Mucosa of stomach (tissue), 1 donor: ENCODE results near the gene DCAF5.

Experiments
- H3K27me3 ChIP-seq: one replicate; pipeline ENCODE4 v1.7.0; 2013; ENCODE audit warnings: mild to moderate bottlenecking, low read length; ENCODE audit not compliant: control insufficient read depth, insufficient read depth
- H3K36me3 ChIP-seq: one replicate; pipeline ENCODE4 v1.7.0; 2013; ENCODE audit warnings: low read length; ENCODE audit not compliant: control insufficient read depth, insufficient read depth
- H3K4me1 ChIP-seq: one replicate; pipeline ENCODE4 v1.7.0; 2013; ENCODE audit warnings: mild to moderate bottlenecking, low read length; ENCODE audit not compliant: control insufficient read depth, insufficient read depth
- H3K4me3 ChIP-seq: one replicate; pipeline ENCODE4 v1.7.0; 2013; ENCODE audit warnings: low read length
- H3K9ac ChIP-seq: one replicate; pipeline ENCODE4 v1.7.0; 2013; ENCODE audit warnings: mild to moderate bottlenecking, low read length, moderate library complexity
- H3K9me3 ChIP-seq: one replicate; pipeline ENCODE4 v1.7.0; 2013; ENCODE audit warnings: mild to moderate bottlenecking, low read length, moderate library complexity; ENCODE audit not compliant: control insufficient read depth
- donor health status: Pancreatic carcinoma.

Gene DCAF5

DNA sequence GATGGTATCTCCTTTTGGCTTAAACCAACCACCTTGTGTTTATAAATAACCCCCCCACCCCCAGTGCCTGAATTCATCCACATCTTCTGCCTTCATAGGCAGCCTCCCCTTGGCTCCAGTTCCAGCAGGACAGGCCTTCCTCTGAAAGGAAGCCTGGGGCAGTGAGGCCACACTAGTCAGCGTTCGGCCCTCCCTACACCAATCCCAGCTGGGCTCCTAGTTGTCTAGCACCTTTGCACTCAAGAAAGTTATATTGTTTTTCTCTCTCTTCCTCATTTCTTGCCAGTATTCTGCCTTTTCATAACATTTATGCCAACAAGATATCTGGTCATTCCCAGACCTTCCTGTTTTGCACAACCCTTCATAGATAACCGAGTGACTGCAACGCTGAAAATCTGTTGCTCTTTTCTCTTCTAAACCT lies 100.7 kb downstream of the DCAF5 start:
- peaks cover 5% of the 10 kb centered on the region for H3K36me3 ChIP-seq
- H3K9ac ChIP-seq = no peak overlapping the region
- H3K27me3 ChIP-seq = no peaks in the 10 kb centered on the region
- H3K9me3 ChIP-seq = no peaks in the 10 kb centered on the region
- H3K4me3 ChIP-seq = no peak overlapping the region
- peaks cover 27% of the 10 kb centered on the region for H3K4me1 ChIP-seq

DNA sequence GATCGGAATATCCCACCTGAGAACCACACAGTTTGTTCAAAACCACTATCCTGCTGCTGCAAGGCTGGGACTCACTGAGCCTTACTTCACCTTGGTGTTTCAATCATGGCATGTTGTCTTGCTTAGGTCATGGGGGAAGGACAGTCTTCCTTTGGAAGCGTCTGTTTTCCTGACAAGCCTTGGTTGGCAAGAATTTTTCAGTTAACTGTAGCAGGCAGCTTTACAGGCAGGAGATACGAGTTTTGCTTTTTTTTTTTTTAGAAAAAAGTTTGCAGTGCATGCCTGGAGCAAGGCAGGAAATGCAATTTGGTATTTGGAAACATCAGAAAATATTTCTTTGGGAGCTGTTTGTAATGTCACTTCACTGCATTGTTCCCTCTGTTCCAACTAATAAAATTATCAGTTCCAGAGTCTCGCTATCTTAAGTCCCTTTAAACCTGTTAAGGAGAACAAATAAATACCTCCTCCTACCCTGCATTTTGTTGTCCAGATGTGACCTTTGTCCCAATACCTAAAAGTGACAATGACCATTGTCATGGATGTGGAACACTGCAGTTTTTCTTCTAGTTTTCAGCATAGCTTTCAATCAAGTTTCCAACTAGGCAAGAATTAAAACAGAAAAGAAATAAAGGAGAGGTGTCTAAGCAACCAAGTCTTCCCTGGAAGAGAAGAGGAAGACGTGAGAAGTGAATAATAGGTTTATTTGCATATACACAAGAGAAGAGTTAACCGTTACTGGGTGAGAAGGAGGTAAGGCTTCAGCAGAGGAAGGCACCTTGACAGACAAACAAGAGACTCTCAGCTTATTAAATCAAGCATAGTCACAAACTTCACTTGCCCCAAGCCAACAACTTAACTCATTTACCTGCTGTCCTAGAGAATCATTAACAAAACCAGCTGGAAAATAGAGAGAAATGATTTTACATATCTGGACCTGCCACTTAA lies 102.4 kb downstream of the DCAF5 start:
- Histone ChIP-seq H3K4me1 (peaks cover 40% of the 10 kb centered on the region), H3K9me3 (no peaks in the 10 kb centered on the region), H3K4me3 (no peak overlapping the region)

DNA sequence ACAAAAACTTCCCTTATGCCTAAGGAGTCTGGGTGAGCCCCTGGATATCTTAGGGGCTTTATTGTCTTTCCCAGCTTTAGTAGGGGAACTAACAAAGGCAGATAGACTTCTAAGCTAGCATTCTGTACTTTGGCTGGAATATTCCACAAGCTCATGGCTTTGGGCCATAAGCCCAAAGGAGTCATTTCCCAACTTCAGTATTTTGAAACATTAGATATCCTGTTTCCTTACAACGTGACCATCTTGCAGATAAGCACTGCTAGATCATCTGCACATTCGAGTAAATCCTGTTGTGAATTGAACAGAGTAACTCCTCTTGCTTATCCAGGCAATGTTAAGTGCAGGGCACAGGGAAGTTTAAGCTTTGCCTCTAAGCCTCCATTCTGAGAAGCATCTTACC lies 103.2 kb downstream of the DCAF5 start:
- no peak overlapping the region for H3K4me3 ChIP-seq
- H3K9me3 ChIP-seq = no peaks in the 10 kb centered on the region
- peaks cover 42% of the 10 kb centered on the region for H3K4me1 ChIP-seq
- H3K9ac ChIP-seq = no peak overlapping the region
- peaks cover 5% of the 10 kb centered on the region for H3K36me3 ChIP-seq
- H3K27me3 ChIP-seq = no peaks in the 10 kb centered on the region

More for the DNA sequence above, 102.4 kb downstream of the DCAF5 start:
- Histone ChIP-seq H3K27me3 (no peaks in the 10 kb centered on the region), H3K9ac (no peak overlapping the region), H3K36me3 (peaks cover 5% of the 10 kb centered on the region)

DNA sequence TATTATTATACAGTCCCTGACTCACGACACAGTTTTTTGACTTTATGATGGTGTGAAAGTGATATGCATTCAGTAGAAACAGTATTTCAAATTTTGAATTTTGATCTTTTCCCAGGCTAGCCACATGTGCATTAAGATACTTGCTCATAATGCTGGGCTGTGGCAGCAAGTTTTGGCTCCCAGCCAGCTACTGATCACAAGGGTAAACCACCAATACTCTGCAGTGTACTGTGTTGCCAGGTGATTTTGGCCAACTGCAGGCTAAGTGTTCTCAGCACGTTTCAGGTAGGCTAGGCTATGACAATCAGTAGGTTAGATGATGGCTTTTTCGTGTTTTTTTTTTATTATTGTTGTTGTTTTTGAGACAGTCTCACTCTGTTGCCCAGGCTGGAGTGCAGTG lies 104.5 kb downstream of the DCAF5 start:
- peaks cover 52% of the 10 kb centered on the region for H3K4me1 ChIP-seq
- no peaks in the 10 kb centered on the region for H3K27me3 ChIP-seq
- H3K4me3 ChIP-seq = no peak overlapping the region
- no peaks in the 10 kb centered on the region for H3K9me3 ChIP-seq
- H3K9ac ChIP-seq = no peak overlapping the region
- H3K36me3 ChIP-seq = no peaks in the 10 kb centered on the region

DNA sequence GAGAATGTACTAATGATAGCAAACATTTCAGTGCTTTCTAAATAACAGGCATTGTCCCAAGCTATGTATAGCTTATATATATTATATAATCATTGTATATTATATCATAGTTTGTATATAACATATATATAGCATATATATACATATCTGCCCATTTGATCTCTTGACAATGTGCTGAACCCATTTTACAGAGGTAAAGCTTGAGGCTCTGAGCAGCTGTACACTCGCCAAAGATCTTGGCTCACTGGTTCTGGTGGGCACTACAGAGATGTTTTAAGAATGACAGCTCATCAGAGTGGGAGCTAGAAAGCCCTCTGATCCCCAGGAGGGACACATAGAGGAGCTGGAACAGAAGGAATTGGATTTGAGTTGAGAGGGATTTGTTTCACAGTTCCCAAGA lies 105.7 kb downstream of the DCAF5 start:
- Histone ChIP-seq H3K36me3 (no peaks in the 10 kb centered on the region), H3K9me3 (no peaks in the 10 kb centered on the region), H3K4me3 (no peak overlapping the region), H3K4me1 (peaks cover 61% of the 10 kb centered on the region), H3K9ac (no peak overlapping the region), H3K27me3 (no peaks in the 10 kb centered on the region)

DNA sequence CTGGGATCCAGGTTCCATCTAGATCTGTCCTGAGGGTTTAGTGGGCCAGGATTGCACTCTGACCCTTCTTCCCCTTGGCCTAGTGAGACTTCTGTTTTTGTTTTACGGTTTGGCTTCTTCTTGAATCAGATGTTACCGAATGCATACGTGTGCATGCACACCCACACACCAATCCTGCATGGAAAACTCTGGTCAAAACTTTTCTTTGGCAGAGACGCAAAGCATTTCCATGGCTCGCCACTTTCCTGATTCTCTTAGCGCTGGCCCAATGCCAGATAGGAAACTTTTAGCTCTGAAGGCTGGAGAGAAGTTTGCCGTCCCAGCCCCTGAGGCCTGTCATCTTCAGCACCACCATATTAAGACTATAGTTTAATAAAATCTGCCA lies 106.5 kb downstream of the DCAF5 start:
- no peaks in the 10 kb centered on the region for H3K9me3 ChIP-seq
- H3K27me3 ChIP-seq = no peaks in the 10 kb centered on the region
- H3K4me1 ChIP-seq = peaks cover 61% of the 10 kb centered on the region
- no peaks in the 10 kb centered on the region for H3K36me3 ChIP-seq
- no peak overlapping the region for H3K4me3 ChIP-seq
- no peak overlapping the region for H3K9ac ChIP-seq

DNA sequence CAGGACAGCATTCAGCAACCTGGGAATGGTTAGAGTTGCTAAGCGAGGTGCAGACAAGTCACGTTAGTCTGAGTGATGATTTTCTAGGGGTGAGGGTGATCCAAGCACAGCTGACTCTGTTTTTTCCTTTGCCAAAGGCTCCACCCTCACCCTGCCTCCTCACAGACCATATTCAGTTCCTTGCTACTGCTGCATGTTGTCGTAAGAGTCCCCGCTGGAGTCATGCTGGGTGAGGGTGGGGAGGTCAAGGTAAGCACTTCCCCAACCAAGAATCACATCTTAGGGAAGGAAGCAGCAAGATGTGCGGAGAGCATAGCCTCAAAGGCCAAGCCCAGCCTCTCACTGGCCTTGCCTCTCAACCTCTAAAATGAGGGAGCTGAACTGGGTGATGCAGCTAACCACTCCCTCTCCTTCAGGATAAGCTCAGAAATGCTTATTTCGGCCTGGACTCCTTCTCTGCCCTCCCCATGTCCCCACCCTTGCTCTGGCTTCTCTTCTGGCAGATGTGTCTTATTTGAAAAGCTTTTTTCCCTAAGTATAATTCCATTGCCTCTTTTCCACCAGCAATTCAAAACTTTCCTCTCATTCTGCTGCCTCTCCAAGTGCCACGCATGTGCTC lies 107.0 kb downstream of the DCAF5 start:
- Histone ChIP-seq H3K4me1 (peaks cover 57% of the 10 kb centered on the region), H3K9ac (no peak overlapping the region), H3K4me3 (no peak overlapping the region), H3K27me3 (no peaks in the 10 kb centered on the region), H3K36me3 (no peaks in the 10 kb centered on the region), H3K9me3 (no peaks in the 10 kb centered on the region)

DNA sequence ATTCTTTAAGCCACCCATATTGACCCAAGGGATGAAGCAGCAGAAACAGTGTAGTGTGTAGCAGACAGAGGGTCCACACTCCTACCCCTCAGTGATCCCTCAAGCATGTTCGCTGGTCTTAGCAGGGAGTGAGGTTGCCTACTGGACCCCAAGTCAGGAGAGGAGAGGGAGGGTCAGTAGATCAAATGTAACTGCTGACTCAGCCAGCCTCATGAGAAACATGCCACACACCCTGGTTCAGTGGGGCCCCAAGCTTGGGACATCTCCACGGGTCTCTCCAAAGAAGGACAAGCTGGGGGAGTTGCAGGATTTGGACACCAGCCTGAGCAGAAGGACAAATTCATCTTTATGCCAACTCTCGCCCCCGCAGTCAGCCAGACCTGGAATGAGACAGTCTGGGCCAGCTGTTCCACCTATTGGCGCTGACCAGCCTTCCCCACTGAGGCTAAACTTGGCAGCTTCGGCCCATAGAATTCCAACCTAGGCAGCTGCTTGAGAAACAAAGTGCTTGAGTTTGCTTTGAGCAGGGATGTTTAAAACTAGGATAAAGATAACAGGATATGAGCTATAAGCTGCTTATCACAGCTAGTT lies 107.9 kb downstream of the DCAF5 start:
- Histone ChIP-seq H3K4me1 (peaks cover 48% of the 10 kb centered on the region), H3K9me3 (no peaks in the 10 kb centered on the region), H3K27me3 (no peaks in the 10 kb centered on the region), H3K36me3 (no peaks in the 10 kb centered on the region), H3K9ac (no peak overlapping the region), H3K4me3 (no peak overlapping the region)

DNA sequence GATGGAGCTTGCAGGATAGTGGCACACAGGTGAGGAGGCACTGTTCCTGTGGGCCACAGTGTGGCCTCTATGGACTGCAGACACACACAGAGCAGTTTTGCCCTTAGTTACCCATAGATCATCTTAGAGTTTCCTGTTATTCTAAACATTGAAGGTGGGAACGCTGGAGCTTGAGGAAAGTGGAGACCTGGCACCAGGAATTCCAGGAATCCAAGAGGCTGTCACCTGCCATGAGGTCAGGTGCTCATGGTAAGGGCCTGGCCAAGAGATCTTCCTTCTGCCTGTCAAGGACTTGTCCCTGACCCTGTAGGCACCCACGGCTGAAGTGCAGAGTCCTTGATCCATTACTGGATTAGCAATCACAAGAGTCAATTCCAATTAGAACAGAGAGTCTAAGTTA lies 108.6 kb downstream of the DCAF5 start:
- H3K9ac ChIP-seq = no peak overlapping the region
- no peaks in the 10 kb centered on the region for H3K36me3 ChIP-seq
- no peak overlapping the region for H3K4me3 ChIP-seq
- peaks cover 42% of the 10 kb centered on the region for H3K4me1 ChIP-seq
- no peaks in the 10 kb centered on the region for H3K9me3 ChIP-seq
- H3K27me3 ChIP-seq = no peaks in the 10 kb centered on the region

DNA sequence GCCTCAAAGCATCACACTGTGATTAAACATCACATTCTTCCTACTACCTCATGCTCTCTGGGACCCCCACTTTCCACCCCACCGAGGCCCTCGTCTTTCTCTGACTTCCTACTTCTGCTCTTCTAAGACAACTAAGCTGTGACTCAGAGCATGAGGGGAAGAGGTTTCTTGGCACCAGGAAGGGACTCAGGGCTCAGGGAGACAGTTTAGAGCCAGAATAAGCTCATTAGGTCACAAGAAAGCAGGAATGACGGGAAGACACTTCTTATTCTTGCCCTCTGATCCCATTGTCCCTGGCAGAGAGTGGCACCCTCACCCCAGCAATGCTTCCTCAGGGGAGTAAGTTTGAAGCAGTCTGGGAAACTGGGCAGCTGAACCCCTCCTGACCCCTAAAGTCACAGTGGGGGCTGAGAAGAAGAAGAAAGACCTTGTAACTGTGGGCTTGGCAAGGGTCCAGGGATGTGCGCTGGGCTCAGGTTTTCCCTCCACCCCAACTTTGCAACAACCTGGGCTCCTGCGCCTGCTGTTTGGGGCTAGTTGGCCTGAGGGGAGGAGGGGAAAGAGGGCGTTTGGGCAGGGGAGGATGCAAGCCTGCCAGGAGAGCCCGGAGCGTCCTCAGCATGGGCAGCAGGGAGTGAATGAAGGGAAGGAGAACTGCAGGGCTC lies 109.2 kb downstream of the DCAF5 start:
- Histone ChIP-seq H3K4me3 (no peak overlapping the region), H3K9me3 (no peaks in the 10 kb centered on the region), H3K27me3 (no peaks in the 10 kb centered on the region), H3K36me3 (no peaks in the 10 kb centered on the region), H3K9ac (no peak overlapping the region), H3K4me1 (peaks cover 41% of the 10 kb centered on the region)

DNA sequence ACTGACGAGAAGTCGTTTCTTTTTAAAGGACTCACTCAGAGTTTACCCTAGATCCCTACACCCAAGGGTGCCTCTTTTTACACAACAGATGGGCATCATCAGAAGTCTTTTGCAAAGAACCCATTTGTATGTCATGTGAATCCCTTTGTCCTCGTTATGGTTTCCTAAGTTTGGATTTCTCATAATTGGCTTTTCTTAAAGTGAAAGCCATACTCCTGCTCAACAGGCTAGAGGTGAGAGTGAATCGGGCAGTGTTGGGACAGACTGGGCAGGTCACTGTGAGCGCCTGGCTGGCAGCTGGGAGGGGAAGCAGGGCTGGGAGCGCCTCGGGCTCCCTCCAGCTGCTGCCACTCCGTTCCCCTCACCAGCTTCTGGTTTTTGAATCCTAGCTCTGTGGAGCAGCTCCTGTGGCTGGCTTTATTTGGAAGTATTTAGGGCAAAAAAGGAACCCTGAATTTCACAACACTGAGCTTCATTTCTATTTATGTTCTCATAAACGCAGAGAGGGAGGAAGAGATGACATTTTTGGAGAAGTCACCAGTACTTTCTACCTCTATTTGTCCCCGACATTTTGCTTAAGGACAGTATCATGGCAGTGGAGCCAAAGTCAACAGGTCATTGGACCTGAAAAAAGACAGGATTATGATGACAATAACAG lies 110.0 kb downstream of the DCAF5 start:
- H3K4me1 ChIP-seq = peaks cover 41% of the 10 kb centered on the region
- H3K9me3 ChIP-seq = no peaks in the 10 kb centered on the region
- no peak overlapping the region for H3K4me3 ChIP-seq
- no peak overlapping the region for H3K9ac ChIP-seq
- H3K36me3 ChIP-seq = no peaks in the 10 kb centered on the region
- no peaks in the 10 kb centered on the region for H3K27me3 ChIP-seq
